PC-3 (cell line): Measurements from ENCODE around the gene ETS1. TPM values are rescaled to one million over a fixed set of nuclear protein-coding genes. Genes with fewer than 3 reads are reported as not detected.

Source experiments
- ATAC-seq: fragments of 200-7000 bp; cut with Tn5 transposase; 2 replicates; pipeline ENCODE4 v1.9.1; 2020; ENCODE audit warnings: mild to moderate bottlenecking, moderate library complexity
- BruUV-seq: library from RNA; stranded (reverse); fragments of 400-500 nt; replicated peaks from 2 replicates; lab custom pipeline; 2021; lab: Mats Ljungman, UMichigan
- CTCF ChIA-PET: fragments of 300-600 bp; sonication (Branson Sonifier 250); formaldehyde crosslinking; loops from one replicate; lab custom pipeline; 2022; ENCODE audit warnings: antibody characterized with exemption; lab: Charles Lee
- POLR2A ChIA-PET: fragments of 300-600 bp; sonication (Branson Sonifier 250); formaldehyde crosslinking; loops from one replicate; lab custom pipeline; 2022; ENCODE audit warnings: antibody characterized with exemption; ENCODE audit not compliant: unreplicated experiment; lab: Charles Lee
- DNase-seq: peaks from one replicate; pipeline ENCODE4 v3.0.0-alpha.2; 2015
- H2AFZ ChIP-seq: fragments of 300-600 bp; sonication (generic); 2 replicates; pipeline ENCODE4 v1.6.0; 2016; ENCODE audit warnings: antibody characterized with exemption, low read length
- H3F3A ChIP-seq: fragments of 300-600 bp; sonication (generic); one replicate; pipeline ENCODE4 v1.6.0; 2017; ENCODE audit warnings: antibody characterized with exemption, low read length, control low read depth, mild to moderate bottlenecking; ENCODE audit not compliant: unreplicated experiment
- H3K27ac ChIP-seq: fragments of 300-600 bp; sonication (generic); 2 replicates; pipeline ENCODE4 v1.5.1; 2016; ENCODE audit warnings: mild to moderate bottlenecking, low read length
- H3K27me3 ChIP-seq: fragments of 300-600 bp; sonication (generic); 2 replicates; pipeline ENCODE4 v1.6.1; 2016; ENCODE audit warnings: low read length, mixed read lengths
- H3K36me3 ChIP-seq: fragments of 300-600 bp; sonication (generic); 2 replicates; pipeline ENCODE4 v1.6.1; 2016; ENCODE audit warnings: low read depth, mixed run types, low read length, mixed read lengths
- H3K4me1 ChIP-seq: fragments of 300-600 bp; sonication (generic); 2 replicates; pipeline ENCODE4 v1.5.1; 2016; ENCODE audit warnings: low read length; ENCODE audit not compliant: insufficient read depth
- H3K4me2 ChIP-seq: fragments of 300-600 bp; sonication (generic); 2 replicates; pipeline ENCODE4 v1.6.0; 2016; ENCODE audit warnings: low read length
- H3K4me3 ChIP-seq: fragments of 300-600 bp; sonication (generic); 2 replicates; pipeline ENCODE4 v1.5.1; 2016; ENCODE audit warnings: mild to moderate bottlenecking, low read length, mixed read lengths
- H3K79me2 ChIP-seq: fragments of 300-600 bp; sonication (generic); 2 replicates; pipeline ENCODE4 v1.6.1; 2017; ENCODE audit warnings: low read length, mixed read lengths
- H3K9ac ChIP-seq: fragments of 300-600 bp; sonication (generic); 2 replicates; pipeline ENCODE4 v1.6.0; 2016; ENCODE audit warnings: mild to moderate bottlenecking, low read length
- H3K9me2 ChIP-seq: fragments of 300-600 bp; sonication (generic); replicated peaks from 2 replicates; pipeline ENCODE4 v1.6.1; 2016; ENCODE audit warnings: mixed run types, low read length, mixed read lengths
- H3K9me3 ChIP-seq: fragments of 300-600 bp; sonication (generic); 2 replicates; pipeline ENCODE4 v1.6.1; 2016; ENCODE audit warnings: low read length, mixed read lengths
- H4K20me1 ChIP-seq: fragments of 300-600 bp; sonication (generic); 2 replicates; pipeline ENCODE4 v1.6.1; 2016; ENCODE audit warnings: low read length, mixed read lengths
- EZH2 ChIP-seq: fragments of 300-600 bp; sonication (generic); IDR thresholded peaks from one replicate; pipeline ENCODE4 v1.6.1; 2017; ENCODE audit warnings: antibody characterized with exemption, mild to moderate bottlenecking, low read length; ENCODE audit not compliant: unreplicated experiment
- EZH2phosphoT487 ChIP-seq: fragments of 300-600 bp; sonication (generic); IDR thresholded peaks from 2 replicates; pipeline ENCODE4 v1.6.1; 2018; ENCODE audit warnings: mild to moderate bottlenecking, antibody characterized with exemption, low read length, borderline replicate concordance
- intact Hi-C: fragments of 100-400 bp; cut with micrococcal nuclease; formaldehyde crosslinking; loops from 2 replicates; pipeline ENCODE4 v1.9.0; 2023
- total RNA-seq: library from RNA; depleted of rRNA; stranded (reverse); fragments of >200 nt; gene quantifications from 2 replicates; pipeline ENCODE4 v1.2.3, GENCODE V29; 2014
- TF ChIP-seq, protein P1 (sequence below): fragments of 300-600 bp; sonication (generic); conservative IDR thresholded peaks from 2 replicates; pipeline ENCODE4 v1.5.1; 2017; ENCODE audit warnings: antibody characterized with exemption, low read depth, mild to moderate bottlenecking, low read length

ETS1 gene
- total RNA-seq, 1 experiment from 2014 or later, result 52.0 TPM

DNA sequence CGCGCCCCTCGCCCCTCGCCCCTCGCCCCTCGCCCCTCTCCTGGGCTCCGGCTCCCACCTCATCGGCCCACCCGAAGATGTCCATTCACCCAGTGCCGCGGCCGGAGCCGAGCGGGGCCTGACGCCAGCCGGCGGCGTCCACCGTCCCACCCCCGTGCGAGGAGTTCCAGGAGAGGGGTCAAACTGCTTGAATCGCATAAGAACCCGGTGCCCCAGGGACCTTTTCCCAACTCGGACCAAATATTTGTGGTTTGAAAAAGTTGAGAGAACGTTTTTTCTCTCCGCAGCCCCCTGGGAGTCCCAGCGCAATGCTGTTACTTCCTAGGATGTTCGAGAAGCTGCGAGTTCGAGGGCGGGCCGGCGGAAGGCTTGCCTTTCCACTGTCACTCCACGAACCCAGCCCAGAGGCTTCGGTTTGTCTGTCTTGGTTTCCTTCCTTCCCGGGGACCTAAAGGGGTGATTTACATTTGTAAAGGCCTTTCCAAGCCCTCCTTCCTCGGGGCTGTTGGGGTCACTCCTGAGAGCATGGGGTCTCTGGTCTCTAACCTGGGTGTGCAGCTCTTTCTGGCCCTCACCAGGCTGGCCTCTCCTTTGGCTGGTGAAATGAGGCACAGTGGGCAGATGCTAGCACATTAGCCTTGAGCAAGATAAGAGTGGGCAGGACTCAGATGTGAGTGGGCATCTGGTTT, 38.0 kb downstream of the ETS1 start:
- Histone ChIP-seq H3K9me2 (no peaks in the 10 kb centered on the region), H3K36me3 (no peaks in the 10 kb centered on the region), H3K4me2 (no peak overlapping the region), H3K9ac (no peak overlapping the region), H3K27me3 (no peaks in the 10 kb centered on the region), H2AFZ (no peak overlapping the region), H3K27ac (no peak overlapping the region), H4K20me1 (no peaks in the 10 kb centered on the region), H3K4me1 (no peaks in the 10 kb centered on the region), H3K79me2 (no peaks in the 10 kb centered on the region), H3F3A (no peaks in the 10 kb centered on the region), H3K4me3 (no peak overlapping the region), H3K9me3 (no peaks in the 10 kb centered on the region)
- intact Hi-C loops, result no loop called here
- CTCF ChIA-PET, result interaction anchor here (1.7 kb wide), 1 partner anchor 20 kb away, joined by 4 read pairs; no protein-coding TSS in a partner anchor
- no peak for ATAC-seq
- BruUV-seq, result no TSS peak
- POLR2A ChIA-PET, result no interaction called here
- no peak for TF ChIP-seq EZH2
- TF ChIP-seq EZH2phosphoT487, result no peak
- TF ChIP-seq, protein P1, sequence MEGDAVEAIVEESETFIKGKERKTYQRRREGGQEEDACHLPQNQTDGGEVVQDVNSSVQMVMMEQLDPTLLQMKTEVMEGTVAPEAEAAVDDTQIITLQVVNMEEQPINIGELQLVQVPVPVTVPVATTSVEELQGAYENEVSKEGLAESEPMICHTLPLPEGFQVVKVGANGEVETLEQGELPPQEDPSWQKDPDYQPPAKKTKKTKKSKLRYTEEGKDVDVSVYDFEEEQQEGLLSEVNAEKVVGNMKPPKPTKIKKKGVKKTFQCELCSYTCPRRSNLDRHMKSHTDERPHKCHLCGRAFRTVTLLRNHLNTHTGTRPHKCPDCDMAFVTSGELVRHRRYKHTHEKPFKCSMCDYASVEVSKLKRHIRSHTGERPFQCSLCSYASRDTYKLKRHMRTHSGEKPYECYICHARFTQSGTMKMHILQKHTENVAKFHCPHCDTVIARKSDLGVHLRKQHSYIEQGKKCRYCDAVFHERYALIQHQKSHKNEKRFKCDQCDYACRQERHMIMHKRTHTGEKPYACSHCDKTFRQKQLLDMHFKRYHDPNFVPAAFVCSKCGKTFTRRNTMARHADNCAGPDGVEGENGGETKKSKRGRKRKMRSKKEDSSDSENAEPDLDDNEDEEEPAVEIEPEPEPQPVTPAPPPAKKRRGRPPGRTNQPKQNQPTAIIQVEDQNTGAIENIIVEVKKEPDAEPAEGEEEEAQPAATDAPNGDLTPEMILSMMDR, result no peak
- DNase-seq, result no peak

DNA sequence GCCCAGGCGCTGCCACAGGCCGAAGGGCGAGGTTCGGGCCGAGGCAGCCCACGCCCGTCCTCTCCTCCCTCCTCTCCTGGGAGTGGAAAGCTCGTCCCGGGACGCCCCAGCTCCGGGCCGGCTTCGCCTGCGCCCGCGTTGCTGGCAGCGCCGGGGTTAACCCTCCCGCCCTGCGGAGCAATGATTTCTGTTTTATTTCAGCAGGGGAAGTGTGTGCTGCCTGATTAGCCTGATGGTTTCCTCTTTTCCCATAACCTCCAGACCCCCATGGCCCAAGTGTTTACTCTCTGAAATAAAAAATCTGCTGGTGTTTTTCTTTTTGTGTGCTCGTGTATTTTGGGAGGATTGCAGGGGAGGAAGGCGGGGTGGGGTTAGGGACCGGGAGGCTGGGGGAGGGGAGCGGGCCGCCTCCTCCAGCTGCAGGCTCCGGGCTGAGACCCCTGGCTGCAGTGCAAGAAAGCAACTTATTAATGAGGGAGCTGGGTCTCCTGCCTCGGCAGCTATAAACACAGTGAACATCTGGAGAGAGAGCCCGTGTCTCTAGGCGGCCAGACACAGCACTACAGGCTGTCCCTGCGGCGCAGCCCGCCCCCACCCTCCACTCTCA, 38.6 kb downstream of the ETS1 start:
- no peaks in the 10 kb centered on the region for H4K20me1 ChIP-seq
- ChIA-PET POLR2A (no interaction called here), CTCF (interaction anchor here (1.7 kb wide), 1 partner anchor 19 kb away, joined by 4 read pairs; no protein-coding TSS in a partner anchor)
- no peaks in the 10 kb centered on the region for H3K9me2 ChIP-seq
- H3K4me3 ChIP-seq, result peak overlapping the region; percentile 59
- peak overlapping the region; percentile 99 for H2AFZ ChIP-seq
- peak overlapping the region; percentile 88 for H3K4me2 ChIP-seq
- H3K79me2 ChIP-seq, result no peaks in the 10 kb centered on the region
- no peaks in the 10 kb centered on the region for H3K27me3 ChIP-seq
- TF ChIP-seq EZH2phosphoT487, result no peak
- no peak for TF ChIP-seq EZH2
- TF ChIP-seq, protein P1, result no peak
- no peaks in the 10 kb centered on the region for H3F3A ChIP-seq
- no peaks in the 10 kb centered on the region for H3K4me1 ChIP-seq
- intact Hi-C loops, result no loop called here
- no peak overlapping the region for H3K27ac ChIP-seq
- ATAC-seq (peak; percentile 91), DNase-seq (peak; percentile 31)
- BruUV-seq, result no TSS peak
- peak overlapping the region; percentile 49 for H3K9ac ChIP-seq
- H3K9me3 ChIP-seq, result no peaks in the 10 kb centered on the region
- H3K36me3 ChIP-seq, result no peaks in the 10 kb centered on the region
